ENCODE results near the gene BAG1.

The BAG1 gene

GRCh38 chr9:33273266-33273971 is 8.9 kb upstream of the BAG1 start:
- DNase-seq, result no peak

- DNase-seq, result no peak
These were observed 7.6 kb upstream of the BAG1 start for GRCh38 chr9:33272061-33272460.

- DNase-seq, result no peak
These were observed 5.6 kb upstream of the BAG1 start for GRCh38 chr9:33270146-33270545.

- DNase-seq, result no peak
These were observed 2.8 kb upstream of the BAG1 start for GRCh38 chr9:33267151-33267767.

- DNase-seq, result no peak
These were observed 830 bp upstream of the BAG1 start for GRCh38 chr9:33265211-33265865.

DNA sequence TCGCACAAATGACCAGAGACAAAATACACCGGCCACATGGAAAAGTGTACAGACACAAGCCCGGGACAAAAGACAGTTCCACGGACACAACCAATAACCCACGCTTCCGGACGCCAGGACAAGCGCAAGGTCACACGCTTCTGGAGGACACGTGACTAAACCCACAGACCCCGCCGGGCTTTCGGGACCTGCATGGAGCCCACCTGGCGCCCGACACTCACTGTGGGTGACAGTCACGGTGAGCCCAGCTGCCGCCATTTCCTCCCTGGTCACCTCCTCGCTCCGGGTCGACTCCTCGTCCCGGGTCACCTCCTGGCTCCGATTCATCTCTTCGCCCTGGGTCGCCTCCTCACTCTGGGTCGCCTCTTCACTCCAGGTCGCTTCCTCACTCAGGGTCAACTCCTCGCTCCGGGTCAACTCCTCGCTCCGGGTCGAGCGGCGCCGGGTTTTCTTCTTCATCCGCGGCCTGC is 470 bp downstream of the BAG1 start:
- no peak for DNase-seq

GRCh38 chr9:33263131-33264002 is 1.1 kb downstream of the BAG1 start:
- peak; percentile 12 for DNase-seq

- no peak for DNase-seq
These were observed 4.1 kb downstream of the BAG1 start for GRCh38 chr9:33260372-33260771.

DNA sequence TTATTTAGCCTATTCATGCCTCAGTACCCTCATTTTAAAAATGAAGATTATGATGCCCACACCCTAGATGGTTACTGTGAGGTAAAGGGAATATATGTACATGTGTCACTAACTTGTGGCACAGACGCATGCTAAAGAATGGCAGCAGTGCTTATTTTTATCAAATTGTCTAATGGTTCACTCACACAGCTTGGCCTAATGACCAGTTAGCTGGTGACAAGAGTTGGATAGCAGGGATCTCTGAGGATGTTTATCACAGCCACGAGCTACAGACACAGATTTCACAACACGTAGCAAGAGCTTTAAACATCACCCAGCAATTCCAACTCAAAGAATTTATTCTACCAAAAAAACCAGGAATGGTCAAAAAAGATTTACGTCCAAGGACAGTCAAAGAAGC is 7.2 kb downstream of the BAG1 start:
- no peak for DNase-seq

DNA sequence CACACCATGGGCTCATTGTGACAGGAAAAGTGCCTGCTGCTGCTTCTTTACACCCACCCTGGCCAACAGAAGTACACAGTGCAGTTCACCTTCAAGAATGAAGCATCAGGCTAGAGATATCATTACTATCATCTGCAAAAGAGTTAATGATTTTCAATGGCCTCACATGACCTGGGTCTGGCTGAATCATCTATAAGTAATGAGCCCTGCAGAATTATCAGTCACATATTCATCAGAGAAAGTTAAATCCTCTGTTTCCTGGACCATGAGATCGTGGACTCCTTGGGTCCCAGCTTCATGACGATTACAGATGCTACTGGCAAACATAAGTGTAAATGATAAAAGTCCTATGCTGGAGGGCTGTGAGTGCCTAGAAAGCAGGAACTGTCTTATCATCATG is 8.3 kb downstream of the BAG1 start:
- DNase-seq, result no peak

GRCh38 chr9:33255471-33255870 is 9.0 kb downstream of the BAG1 start:
- no peak for DNase-seq

DNA sequence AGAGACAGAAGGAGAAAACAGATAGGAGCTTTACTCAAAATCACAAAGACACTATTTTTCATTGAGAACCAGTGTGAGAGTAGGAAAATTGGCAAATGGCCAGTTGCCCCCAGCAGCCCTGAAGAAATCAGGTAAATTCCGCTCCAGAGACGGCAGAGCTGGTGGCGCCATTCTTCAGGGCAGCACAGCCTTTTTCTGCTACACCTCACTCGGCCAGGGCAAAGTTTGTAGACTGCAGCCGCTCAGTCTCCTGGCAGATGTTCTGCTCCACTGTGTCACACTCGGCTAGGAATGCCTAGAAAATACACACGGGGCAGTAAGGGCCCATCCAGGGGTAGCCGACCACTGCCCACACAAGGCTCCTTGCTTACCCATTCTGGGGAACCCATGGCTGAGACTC is 9.5 kb downstream of the BAG1 start:
- DNase-seq, result no peak

- no peak for DNase-seq
These were observed 10.3 kb downstream of the BAG1 start for GRCh38 chr9:33254211-33254610.

DNA sequence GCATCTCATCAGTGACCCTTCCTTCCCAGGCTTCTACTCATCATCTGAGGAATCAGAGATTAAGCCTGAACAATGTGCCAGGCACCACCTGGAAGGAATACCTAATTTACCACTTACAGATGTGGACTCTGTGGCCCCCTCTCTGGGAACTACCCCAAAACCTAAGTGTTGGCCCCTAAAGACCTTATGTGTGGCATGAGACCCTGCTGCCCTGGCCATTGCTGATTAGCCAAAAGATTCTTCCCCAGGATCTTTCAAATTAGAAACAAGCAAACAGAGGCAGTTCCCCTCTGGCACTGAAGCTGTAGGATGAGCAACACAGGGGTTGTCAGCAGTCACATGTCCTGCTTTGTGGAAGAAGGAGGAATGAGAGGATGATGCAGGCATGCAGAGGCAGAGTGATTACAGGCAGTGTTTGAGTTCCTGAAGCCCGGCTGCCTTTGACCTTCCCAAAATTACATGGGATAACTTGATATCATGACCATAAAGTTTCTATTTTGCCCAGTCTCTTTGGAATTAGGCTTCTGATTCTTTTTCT is 14.0 kb downstream of the BAG1 start:
- peak; percentile 19 for DNase-seq

- no peak for DNase-seq
These were observed 14.5 kb downstream of the BAG1 start for GRCh38 chr9:33249983-33250382.

GRCh38 chr9:33249087-33249658 is 15.3 kb downstream of the BAG1 start:
- DNase-seq, result no peak

DNA sequence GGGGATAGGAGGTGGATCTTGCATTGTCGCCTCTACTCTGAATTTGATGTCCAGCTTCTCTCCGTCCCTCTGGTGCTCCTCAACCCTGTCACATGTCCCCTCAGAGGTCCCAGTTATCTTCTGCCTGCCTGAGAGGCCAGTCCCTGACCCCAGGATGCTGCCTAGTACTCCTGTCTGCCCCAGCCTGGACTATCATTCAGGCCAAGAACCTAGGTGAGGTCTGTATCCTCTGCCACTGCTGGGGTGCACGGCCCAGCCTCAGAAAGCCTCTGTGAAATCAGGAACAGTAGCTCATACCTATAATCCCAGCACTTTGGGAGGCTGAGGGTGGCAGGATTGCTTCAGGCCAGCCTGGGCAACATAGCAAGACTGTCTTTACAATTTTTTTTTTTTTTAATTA is 15.9 kb downstream of the BAG1 start:
- no peak for DNase-seq

DNA sequence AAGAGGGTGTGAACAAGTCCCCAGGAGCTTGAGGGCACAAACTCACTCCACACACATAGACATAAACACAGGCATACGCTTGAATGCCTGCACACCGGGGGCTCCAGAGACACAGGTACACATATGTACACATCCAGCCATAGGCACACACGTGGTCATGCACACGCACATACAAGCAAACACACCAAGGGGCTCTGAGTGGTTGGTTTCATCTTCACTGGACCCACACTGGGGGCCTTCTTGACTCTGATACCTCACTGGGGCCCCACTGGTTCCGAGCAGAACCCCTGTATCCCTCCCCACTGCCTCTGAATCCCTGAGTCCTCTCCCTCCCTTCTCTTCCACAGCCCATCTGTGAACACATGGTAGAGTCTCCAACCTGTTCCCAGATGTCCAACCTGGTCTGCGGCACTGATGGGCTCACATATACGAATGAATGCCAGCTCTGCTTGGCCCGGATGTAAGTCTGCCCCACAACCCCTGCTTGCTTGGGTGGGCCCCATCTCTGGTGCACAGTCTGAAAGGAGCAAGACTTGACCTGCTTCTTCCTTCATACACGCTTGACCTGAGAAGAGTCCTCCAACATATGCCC is 18.1 kb downstream of the BAG1 start:
- DNase-seq, result no peak

DNA sequence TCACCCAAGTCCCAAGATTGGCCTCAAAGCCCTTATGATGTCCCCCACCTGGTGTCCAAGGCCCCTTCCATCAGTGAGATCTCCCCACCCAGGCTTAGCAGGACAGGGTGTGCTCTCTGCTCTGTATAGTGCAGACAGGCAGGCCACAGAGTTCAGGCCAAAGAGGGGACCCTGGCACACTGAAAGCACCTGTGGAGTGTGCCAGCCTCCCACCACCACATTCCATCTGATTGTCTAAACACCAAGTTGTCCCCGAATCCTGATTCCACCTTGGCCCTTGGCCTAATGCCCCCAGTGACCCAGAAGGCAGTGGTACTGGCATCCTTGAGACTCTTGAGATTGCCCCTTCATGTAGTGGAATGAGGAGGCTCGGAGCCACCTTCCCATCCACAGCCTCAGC is 19.2 kb downstream of the BAG1 start:
- DNase-seq, result no peak

DNA sequence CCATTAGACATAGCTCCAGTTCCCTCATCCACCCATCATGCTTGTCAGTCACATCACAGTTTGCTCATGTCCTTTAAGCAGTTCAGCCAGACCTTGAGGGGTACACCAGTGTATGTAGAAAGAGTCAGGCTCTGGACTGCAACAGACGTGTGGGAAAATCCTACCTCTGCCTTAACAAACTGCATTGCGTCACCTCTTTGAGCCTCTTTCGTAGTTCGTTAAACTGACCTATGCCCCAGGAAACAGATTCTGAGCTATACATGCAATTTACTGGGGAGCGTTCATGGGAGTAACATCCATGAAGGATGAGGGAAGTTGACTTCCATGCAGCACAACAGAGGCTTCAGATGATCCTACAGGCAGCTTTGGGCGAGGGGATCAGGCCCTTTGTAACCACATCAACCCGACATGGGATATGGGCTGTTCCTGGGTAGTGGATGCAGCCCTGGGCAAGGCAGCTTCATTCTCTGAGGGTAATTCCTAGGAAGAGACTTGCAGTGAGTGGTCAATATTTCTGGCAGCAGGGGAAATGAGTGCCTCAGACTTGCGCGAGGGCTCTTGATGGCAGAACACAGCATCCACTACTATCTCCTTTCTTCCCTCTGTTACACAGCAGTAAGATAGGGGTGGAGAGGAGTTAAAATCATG is 20.2 kb downstream of the BAG1 start:
- no peak for DNase-seq

DNA sequence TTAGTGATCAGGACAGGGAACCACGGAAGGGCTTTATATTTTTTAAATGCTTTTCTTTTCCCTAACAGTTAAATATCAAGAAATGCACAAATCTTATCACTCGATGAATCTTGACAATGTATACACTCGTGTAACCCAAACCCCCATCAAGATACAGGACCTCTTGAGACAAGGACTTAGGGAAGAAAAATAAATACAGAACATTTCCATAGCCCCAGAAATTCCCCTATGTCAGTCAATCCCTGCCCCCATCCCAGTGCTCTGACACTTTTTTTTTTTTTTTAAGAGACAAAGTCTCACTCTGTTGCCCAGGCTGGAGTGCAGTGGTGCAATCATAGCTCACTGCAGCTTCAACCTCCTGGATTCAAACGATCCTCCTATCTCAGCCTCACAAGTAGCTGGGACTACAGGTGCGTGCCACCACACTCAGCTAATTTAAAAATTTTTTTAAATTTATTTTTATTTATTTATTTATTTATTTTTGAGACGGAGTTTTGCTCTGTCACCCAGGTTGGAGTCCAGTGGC is 21.8 kb downstream of the BAG1 start:
- no peak for DNase-seq
